Measurements from ENCODE around the gene SLC2A9. TPM values are rescaled to one million over a fixed set of nuclear protein-coding genes. Genes with fewer than 3 reads are reported as not detected.

Gene SLC2A9
- total and polyA plus RNA-seq, 2 donors (not counting 3 experiments of a cell fraction or from before 2014, with no cell fraction given): 1.6 to 1.8 TPM

DNA sequence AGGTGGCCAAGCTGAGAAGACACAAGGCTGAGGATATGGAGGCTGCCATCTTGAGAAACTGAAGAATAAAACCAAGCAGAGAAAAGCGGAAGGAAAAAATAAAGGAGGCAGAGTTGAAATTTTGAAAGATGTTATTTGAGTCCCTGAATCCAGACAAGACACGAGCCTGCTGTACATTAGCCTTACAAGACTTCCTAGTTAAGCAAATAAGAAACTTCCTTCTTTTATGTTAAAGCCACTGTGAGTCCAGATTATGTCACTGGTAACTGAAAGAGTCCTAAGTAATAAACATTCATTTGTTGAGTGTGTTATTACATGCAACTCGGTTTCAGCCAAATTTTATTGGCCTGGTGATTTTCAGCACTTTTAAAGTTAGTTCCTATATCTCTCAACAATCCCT lies 209.5 kb downstream of the SLC2A9 start:
- H3K4me1 ChIP-seq (ENCODE audit: control insufficient read depth, extremely low read depth, insufficient read depth, low read length): no peaks in the 10 kb centered on the region

More for the DNA sequence above, 209.5 kb downstream of the SLC2A9 start:
- FAIRE-seq: no peak
- Histone ChIP-seq H3K9ac (replicated peaks; ENCODE audit: extremely low read depth, insufficient read depth, low read length) (no peak overlapping the region), H3K4me2 (ENCODE audit: insufficient read depth, low read length) (no peak overlapping the region), H3K4me3 (replicated peaks in 1 of 3; ENCODE audit: insufficient read depth in 1 of 3, low read depth in 1 of 3, low read length in 3 of 3) (no peak overlapping the region), H3K27me3 (ENCODE audit: control insufficient read depth in 2 of 2, insufficient read depth in 2 of 2, low read length in 2 of 2) (no peaks in the 10 kb centered on the region), H3K36me3 (ENCODE audit: control insufficient read depth in 2 of 2, extremely low read depth in 1 of 2, insufficient read depth in 2 of 2, low read length in 2 of 2) (no peaks in the 10 kb centered on the region), H3K9me3 (replicated peaks; ENCODE audit: control insufficient read depth, insufficient read depth, low read length) (no peaks in the 10 kb centered on the region), H3K9me1 (replicated peaks; ENCODE audit: control insufficient read depth, extremely low read depth, insufficient read depth, low read length) (no peaks in the 10 kb centered on the region), H4K20me1 (replicated peaks; ENCODE audit: control insufficient read depth, extremely low read depth, insufficient read depth, low read length) (no peaks in the 10 kb centered on the region), H3K27ac (ENCODE audit: insufficient read depth, low read depth, low read length) (no peak overlapping the region), H3K79me2 (ENCODE audit: control insufficient read depth, insufficient read depth, low read length) (no peaks in the 10 kb centered on the region), H2AFZ (ENCODE audit: low read depth, low read length) (no peak overlapping the region)
- no peak for DNase-seq (ENCODE audit: low read depth, low spot score)
- intact Hi-C loops (cut with micrococcal nuclease) (no loop called here), dilution Hi-C loops (cut with MboI; ENCODE audit: extremely low pct_ligation_motif_present, low sequenced_read_pairs) (no loop called here)
- no TSS peak for BruUV-seq (replicated peaks)
- TF ChIP-seq EZH2 (IDR thresholded peaks at IDR 0.05; ENCODE audit: borderline replicate concordance, low read depth, low read length, severe bottlenecking) (no peak), POLR2AphosphoS5 (IDR thresholded peaks at IDR 0.05; ENCODE audit: insufficient read depth, low read depth, low read length) (no peak), JUN (IDR thresholded peaks at IDR 0.05; ENCODE audit: borderline replicate concordance, insufficient read depth, insufficient read length, low read depth) (no peak), GATA2 (IDR thresholded peaks at IDR 0.05; ENCODE audit: insufficient read depth, insufficient read length, low read depth, low read length) (no peak), FOS (IDR thresholded peaks at IDR 0.05; ENCODE audit: borderline replicate concordance, insufficient read depth, low read length) (no peak), POLR2A (IDR thresholded peaks at IDR 0.05; ENCODE audit: low read depth, low read length) (no peak), MYC (IDR thresholded peaks at IDR 0.05; ENCODE audit: low read depth, low read length) (no peak)
- TF ChIP-seq, protein P1, sequence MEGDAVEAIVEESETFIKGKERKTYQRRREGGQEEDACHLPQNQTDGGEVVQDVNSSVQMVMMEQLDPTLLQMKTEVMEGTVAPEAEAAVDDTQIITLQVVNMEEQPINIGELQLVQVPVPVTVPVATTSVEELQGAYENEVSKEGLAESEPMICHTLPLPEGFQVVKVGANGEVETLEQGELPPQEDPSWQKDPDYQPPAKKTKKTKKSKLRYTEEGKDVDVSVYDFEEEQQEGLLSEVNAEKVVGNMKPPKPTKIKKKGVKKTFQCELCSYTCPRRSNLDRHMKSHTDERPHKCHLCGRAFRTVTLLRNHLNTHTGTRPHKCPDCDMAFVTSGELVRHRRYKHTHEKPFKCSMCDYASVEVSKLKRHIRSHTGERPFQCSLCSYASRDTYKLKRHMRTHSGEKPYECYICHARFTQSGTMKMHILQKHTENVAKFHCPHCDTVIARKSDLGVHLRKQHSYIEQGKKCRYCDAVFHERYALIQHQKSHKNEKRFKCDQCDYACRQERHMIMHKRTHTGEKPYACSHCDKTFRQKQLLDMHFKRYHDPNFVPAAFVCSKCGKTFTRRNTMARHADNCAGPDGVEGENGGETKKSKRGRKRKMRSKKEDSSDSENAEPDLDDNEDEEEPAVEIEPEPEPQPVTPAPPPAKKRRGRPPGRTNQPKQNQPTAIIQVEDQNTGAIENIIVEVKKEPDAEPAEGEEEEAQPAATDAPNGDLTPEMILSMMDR (IDR thresholded peaks at IDR 0.05; ENCODE audit: extremely low read depth in 1 of 2, insufficient read depth in 1 of 2, low read depth in 1 of 2, low read length in 2 of 2): no peak
- TF ChIP-seq, protein P2, sequence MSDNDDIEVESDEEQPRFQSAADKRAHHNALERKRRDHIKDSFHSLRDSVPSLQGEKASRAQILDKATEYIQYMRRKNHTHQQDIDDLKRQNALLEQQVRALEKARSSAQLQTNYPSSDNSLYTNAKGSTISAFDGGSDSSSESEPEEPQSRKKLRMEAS (IDR thresholded peaks at IDR 0.05; ENCODE audit: insufficient read depth, insufficient read length): no peak
- CTCF ChIA-PET: no interaction called here
- POLR2A ChIA-PET: no interaction called here
